Kidney (tissue), 14 donors: ENCODE results near the gene OR6C2. TPM values are rescaled to one million over a fixed set of nuclear protein-coding genes. Genes with fewer than 3 reads are reported as not detected.
"Not testable (repeated sequence)": the region's sequence is repeated elsewhere in the genome, so short reads cannot be mapped to it uniquely, and the experiment has no call there.

Experiments
- DNase-seq, 5 donors: peaks; one replicate each; pipeline ENCODE4 v3.0.0-alpha.2; 2013 to 2020
- FAIRE-seq: peaks from 2 replicates; lab custom pipeline; 2012; peaks lifted over from hg19 to GRCh38; lab: Jason Lieb, UNC
- H3K27ac ChIP-seq, 2 donors: one replicate each; pipeline ENCODE4 v1.7.0; 2013; ENCODE audit warnings: low read depth in 2 of 2, low read length in 2 of 2, inconsistent platforms in 1 of 2
- H3K27me3 ChIP-seq: one replicate; pipeline ENCODE4 v1.7.1; 2013; ENCODE audit warnings: low read length, inconsistent platforms; ENCODE audit not compliant: control insufficient read depth, insufficient read depth
- H3K36me3 ChIP-seq, 3 donors: one replicate each; pipeline versions ENCODE4 v1.7.0 to v1.7.1; 2013; ENCODE audit warnings: low read length in 3 of 3, control low read depth in 1 of 3, inconsistent platforms in 1 of 3; ENCODE audit not compliant: insufficient read depth in 3 of 3, control insufficient read depth in 2 of 3
- H3K4me1 ChIP-seq, 3 donors: one replicate each; pipeline versions ENCODE4 v1.7.0 to v1.7.1; 2013; ENCODE audit warnings: low read length in 3 of 3, inconsistent platforms in 1 of 3, low read depth in 1 of 3; ENCODE audit not compliant: control insufficient read depth in 2 of 3, insufficient read depth in 2 of 3
- H3K4me3 ChIP-seq, 3 donors: one replicate each; pipeline versions ENCODE4 v1.7.0 to v1.8.1; 2013; ENCODE audit warnings: low read length in 3 of 3, control low read depth in 1 of 3, inconsistent platforms in 1 of 3
- H3K9ac ChIP-seq, 3 donors: one replicate each; pipeline versions ENCODE4 v1.7.0 to v1.7.1; 2013; ENCODE audit warnings: low read length in 3 of 3, control low read depth in 1 of 3, inconsistent platforms in 1 of 3
- H3K9me3 ChIP-seq, 3 donors: one replicate each; pipeline versions ENCODE4 v1.7.0 to v1.7.1; 2013; ENCODE audit warnings: low read length in 3 of 3, control low read depth in 1 of 3, inconsistent platforms in 1 of 3; ENCODE audit not compliant: control insufficient read depth in 2 of 3, insufficient read depth in 1 of 3
- intact Hi-C: fragments of 100-400 bp; cut with DNase I; formaldehyde crosslinking; loops from one replicate; pipeline ENCODE4 v1.11.1; 2022
- polyA plus RNA-seq: library from polyadenylated mRNA; stranded (reverse); fragments of 350-450 nt; fragmentation: Illumina TruSeq; extraction: RNeasy Lipid Tissue Mini Kit (QIAGEN cat#74804); gene quantifications from one replicate; pipeline ENCODE4 v1.2.3, GENCODE V29; 2014; ENCODE audit warnings: low read depth, low replicate concordance; ENCODE audit not compliant: insufficient read depth
- total RNA-seq: library from RNA; stranded (reverse); fragmentation: NEBNext Ultra II Directional; extraction: Animal tissue kit (Norgen Biotek cat#: 25700); gene quantifications from one replicate; pipeline ENCODE4 v1.2.1, GENCODE V29; 2021
- TF ChIP-seq, protein P1 (sequence below): IDR thresholded peaks from 3 replicates; pipeline ENCODE4 v1.5.1; 2012; ENCODE audit warnings: mild to moderate bottlenecking, moderate library complexity, borderline replicate concordance; ENCODE audit not compliant: insufficient read depth; ENCODE audit errors: extremely low read depth
- donor health status: control.
- donor health status: control.
- donor health status: control.
- donor health status: control.
- donor health status: control.
- donor health status: DM: yes; HTN: yes; CAD: no.
- donor health status: Normal renal cell carcinoma (clear cell type).

Gene OR6C2
- total and polyA plus RNA-seq, 2 donors from 2014 or later = not detected

- Histone ChIP-seq H3K4me3 (no peak overlapping the region), H3K9me3 (peaks cover 0 to 7% (median 0%) of the 10 kb centered on the region in 3 donors), H3K4me1 (no peaks in the 10 kb centered on the region), H3K9ac (no peak overlapping the region), H3K27me3 (no peaks in the 10 kb centered on the region), H3K27ac (no peak overlapping the region), H3K36me3 (no peaks in the 10 kb centered on the region)
- FAIRE-seq = no peak
- intact Hi-C loops = no loop called here
- TF ChIP-seq, protein P1, sequence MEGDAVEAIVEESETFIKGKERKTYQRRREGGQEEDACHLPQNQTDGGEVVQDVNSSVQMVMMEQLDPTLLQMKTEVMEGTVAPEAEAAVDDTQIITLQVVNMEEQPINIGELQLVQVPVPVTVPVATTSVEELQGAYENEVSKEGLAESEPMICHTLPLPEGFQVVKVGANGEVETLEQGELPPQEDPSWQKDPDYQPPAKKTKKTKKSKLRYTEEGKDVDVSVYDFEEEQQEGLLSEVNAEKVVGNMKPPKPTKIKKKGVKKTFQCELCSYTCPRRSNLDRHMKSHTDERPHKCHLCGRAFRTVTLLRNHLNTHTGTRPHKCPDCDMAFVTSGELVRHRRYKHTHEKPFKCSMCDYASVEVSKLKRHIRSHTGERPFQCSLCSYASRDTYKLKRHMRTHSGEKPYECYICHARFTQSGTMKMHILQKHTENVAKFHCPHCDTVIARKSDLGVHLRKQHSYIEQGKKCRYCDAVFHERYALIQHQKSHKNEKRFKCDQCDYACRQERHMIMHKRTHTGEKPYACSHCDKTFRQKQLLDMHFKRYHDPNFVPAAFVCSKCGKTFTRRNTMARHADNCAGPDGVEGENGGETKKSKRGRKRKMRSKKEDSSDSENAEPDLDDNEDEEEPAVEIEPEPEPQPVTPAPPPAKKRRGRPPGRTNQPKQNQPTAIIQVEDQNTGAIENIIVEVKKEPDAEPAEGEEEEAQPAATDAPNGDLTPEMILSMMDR = no peak
- DNase-seq = no peak
Measured at GRCh38 chr12:55407866-55408265, 36.0 kb upstream of the OR6C2 start.

- FAIRE-seq, H3K27me3 ChIP-seq, H3K4me3 ChIP-seq, H3K9ac ChIP-seq, DNase-seq, intact Hi-C loops, H3K36me3 ChIP-seq, H3K27ac ChIP-seq, H3K4me1 ChIP-seq, H3K9me3 ChIP-seq: not testable (repeated sequence)
Measured at GRCh38 chr12:55409133-55409532, 34.7 kb upstream of the OR6C2 start.

DNA sequence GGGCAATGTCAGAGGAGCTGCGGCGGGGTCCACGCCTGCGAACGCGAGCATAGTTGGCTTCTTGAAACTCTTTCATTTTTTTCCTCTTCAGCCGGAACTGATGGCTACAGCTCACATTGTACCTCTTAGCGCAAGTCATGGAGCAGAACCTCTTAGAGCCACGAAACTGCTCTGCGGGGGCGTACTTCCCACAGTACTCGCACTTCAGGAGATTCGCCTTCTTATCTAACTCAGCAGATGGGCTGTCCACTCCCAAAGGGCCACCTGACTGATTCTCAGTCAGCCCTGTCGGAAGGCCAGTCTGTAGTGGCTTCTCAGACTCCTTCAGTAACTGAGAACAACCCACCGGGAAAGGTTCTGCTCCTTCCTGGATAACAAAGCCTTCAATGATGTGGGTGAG is 31.7 kb upstream of the OR6C2 start:
- intact Hi-C loops, H3K36me3 ChIP-seq, H3K9me3 ChIP-seq, H3K27me3 ChIP-seq, H3K4me1 ChIP-seq, FAIRE-seq, H3K27ac ChIP-seq, H3K4me3 ChIP-seq, DNase-seq, H3K9ac ChIP-seq: not testable (repeated sequence)

GRCh38 chr12:55413498-55414388 is 30.1 kb upstream of the OR6C2 start:
- H3K27ac ChIP-seq, H3K36me3 ChIP-seq, H3K27me3 ChIP-seq, intact Hi-C loops, H3K9ac ChIP-seq, FAIRE-seq, H3K4me1 ChIP-seq, H3K4me3 ChIP-seq, DNase-seq, H3K9me3 ChIP-seq: not testable (repeated sequence)

- intact Hi-C loops, FAIRE-seq: not testable (repeated sequence)
- DNase-seq = peak in 4 of 5 donors; percentile 38 to 53 (median 40)
Measured at GRCh38 chr12:55414396-55414823, 29.5 kb upstream of the OR6C2 start.

DNA sequence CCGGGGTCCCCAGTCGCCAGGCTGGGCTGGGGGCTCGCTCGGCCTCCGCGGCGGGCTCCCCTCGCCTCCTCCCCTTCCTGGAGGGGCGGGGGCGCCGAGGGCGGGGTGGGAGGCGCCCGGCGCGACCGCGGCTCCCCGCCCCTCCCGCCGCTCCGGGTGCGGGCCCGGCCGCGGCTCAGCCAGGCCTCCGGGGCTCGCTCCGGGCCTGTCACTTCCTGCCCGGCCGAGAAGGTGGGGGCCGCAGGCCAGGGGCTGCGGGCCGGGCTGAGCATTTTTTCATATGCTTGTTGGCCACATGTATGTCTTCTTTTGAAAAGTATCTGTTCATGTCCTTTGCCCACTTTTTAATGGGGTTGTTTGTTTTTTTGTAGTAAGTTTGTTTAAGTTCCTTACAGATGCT is 29.0 kb upstream of the OR6C2 start:
- DNase-seq, H3K36me3 ChIP-seq, H3K27me3 ChIP-seq, H3K4me3 ChIP-seq, intact Hi-C loops, H3K9me3 ChIP-seq, H3K27ac ChIP-seq, H3K9ac ChIP-seq, FAIRE-seq, H3K4me1 ChIP-seq: not testable (repeated sequence)

More at GRCh38 chr12:55414396-55414823, 29.5 kb upstream of the OR6C2 start:
- H3K27ac ChIP-seq, H3K36me3 ChIP-seq, H3K4me3 ChIP-seq, H3K4me1 ChIP-seq, H3K9me3 ChIP-seq, H3K9ac ChIP-seq, H3K27me3 ChIP-seq: not testable (repeated sequence)
